Gastrocnemius medialis (tissue), 4 donors: ENCODE measurements around the gene FAR1. TPM values are rescaled to one million over a fixed set of nuclear protein-coding genes. Genes with fewer than 3 reads are reported as not detected.

ENCODE experiments used
- ATAC-seq, 2 donors: fragments of 150-250 bp; one replicate each; pipeline ENCODE4 v1.9.1; 2016
- DNase-seq, 2 donors: peaks; one replicate each; pipeline ENCODE4 v3.0.0-alpha.2; 2019
- H3K27ac ChIP-seq, 4 donors: fragments of 200-600 bp; sonication (generic); 1 replicate in 1 of 4; 2 replicates in 3 of 4; pipeline ENCODE4 v1.5.1; 2016 to 2018; ENCODE audit warnings: mild to moderate bottlenecking in 2 of 4, moderate library complexity in 1 of 4
- H3K27me3 ChIP-seq, 3 donors: fragments of 200-600 bp; sonication (generic) in 2 of 3; 1 replicate in 1 of 3; 2 replicates in 2 of 3; pipeline versions ENCODE4 v1.5.1 to v1.6.0; 2016 to 2019; ENCODE audit warnings: mild to moderate bottlenecking in 1 of 3, moderate library complexity in 1 of 3
- H3K36me3 ChIP-seq, 2 donors: fragments of 200-600 bp; sonication (generic) in 1 of 2; one replicate each; pipeline ENCODE4 v1.5.1; 2017 to 2018
- H3K4me1 ChIP-seq, 2 donors: fragments of 200-600 bp; sonication (generic) in 1 of 2; one replicate each; pipeline ENCODE4 v1.5.1; 2016 to 2017; ENCODE audit warnings: mild to moderate bottlenecking in 2 of 2
- H3K4me3 ChIP-seq, 4 donors: fragments of 200-600 bp; sonication (generic) in 3 of 4; 1 replicate in 1 of 4; 2 replicates in 3 of 4; pipeline ENCODE4 v1.5.1; 2016 to 2019; ENCODE audit warnings: mild to moderate bottlenecking in 2 of 4
- H3K9me3 ChIP-seq, 3 donors: fragments of 200-600 bp; sonication (generic) in 2 of 3; 1 replicate in 1 of 3; 2 replicates in 2 of 3; pipeline ENCODE4 v1.5.1; 2016 to 2019
- POLR2A ChIP-seq, 2 donors: fragments of 450-650 bp; IDR thresholded peaks; one replicate each; pipeline ENCODE4 v1.6.1; 2017; ENCODE audit warnings: antibody characterized with exemption in 2 of 2, mild to moderate bottlenecking in 2 of 2, moderate library complexity in 2 of 2
- in situ Hi-C, 4 donors: fragments of 200-750 bp; cut with MboI; loops; one replicate each; pipeline versions ENCODE4 v1.15.0 to v1.8.0; 2017; ENCODE audit warnings: low sequenced_read_pairs in 4 of 4
- intact Hi-C: fragments of 100-400 bp; cut with DNase I; formaldehyde crosslinking; loops from one replicate; pipeline ENCODE4 v1.15.1; 2023; ENCODE audit warnings: low total_unique reads
- total RNA-seq, 4 donors: library from RNA; depleted of rRNA; stranded (reverse); fragments of >200 nt; gene quantifications; one replicate each; pipeline versions ENCODE4 v1.1.0 to v1.2.3, GENCODE V29; 2016
- TF ChIP-seq, protein P1 (sequence below), 5 experiments: fragments of 450-650 bp in 3 of 5; fragments of 200-600 bp in 2 of 5; sonication (generic) in 2 of 5; IDR thresholded peaks in 4 of 5; conservative IDR thresholded peaks in 1 of 5; 1 replicate in 4 of 5; 2 replicates in 1 of 5; pipeline ENCODE4 v1.5.1; 2016 to 2019; ENCODE audit warnings: antibody characterized with exemption in 5 of 5, mild to moderate bottlenecking in 3 of 5, moderate library complexity in 3 of 5

Gene FAR1
- total RNA-seq, 4 donors from 2014 or later = 18.2 to 24.4 (median 21.3) TPM

DNA sequence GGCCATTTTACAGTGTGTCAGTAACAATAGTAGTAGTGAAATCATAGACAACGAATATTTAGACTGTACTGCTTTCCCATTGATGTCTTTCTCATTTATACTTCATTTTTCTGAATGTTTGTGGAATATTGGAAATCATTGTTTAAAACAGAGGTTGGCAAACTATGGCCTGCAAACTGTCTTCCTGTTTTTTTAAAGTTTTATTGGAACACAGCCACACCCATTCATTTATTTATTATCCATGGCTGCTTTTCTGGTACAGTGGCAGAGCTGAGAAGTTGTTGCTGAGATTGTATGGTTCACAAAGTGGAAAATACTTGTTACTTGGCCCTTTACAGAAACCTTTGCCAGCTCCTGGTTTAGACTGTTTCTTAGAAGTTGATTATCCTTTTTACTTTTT lies 13.7 kb downstream of the FAR1 start:
- in situ Hi-C loops = no loop called here
- no peak for ATAC-seq
- intact Hi-C loops = no loop called here

DNA sequence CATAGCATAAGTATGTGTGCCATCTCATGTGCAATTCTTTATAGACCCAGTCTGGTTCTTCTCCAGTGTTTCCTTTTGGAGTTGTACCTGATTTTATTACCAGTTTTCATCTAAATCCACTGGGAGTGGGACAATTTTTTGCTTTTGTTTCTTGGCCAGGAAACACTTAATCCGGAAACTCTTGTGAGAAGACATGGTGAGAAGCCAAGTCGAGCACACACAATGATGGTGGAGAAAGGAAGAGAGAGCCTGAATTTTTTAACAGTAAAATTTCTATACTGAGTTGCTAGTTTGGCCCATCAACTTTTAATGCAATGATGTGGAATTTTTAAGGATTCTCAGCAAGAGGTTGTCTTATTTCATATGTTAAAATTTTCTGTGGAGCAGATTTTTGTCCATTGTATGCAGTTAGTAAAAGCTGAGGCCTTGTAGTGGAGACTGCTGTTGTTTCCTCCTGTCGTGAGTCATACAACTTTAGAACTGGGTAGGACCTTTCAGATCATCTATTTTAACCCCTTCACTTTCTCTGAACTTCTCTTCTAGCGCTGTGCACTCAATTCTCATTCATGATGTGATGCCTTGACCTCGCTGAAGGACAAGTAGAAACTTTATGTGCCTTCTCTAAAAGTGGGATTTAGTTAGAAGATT lies 17.1 kb downstream of the FAR1 start:
- in situ Hi-C loops (no loop called here), intact Hi-C loops (no loop called here)
- no peak for TF ChIP-seq POLR2A (IDR thresholded peaks at IDR 0.05)
- TF ChIP-seq, protein P1, sequence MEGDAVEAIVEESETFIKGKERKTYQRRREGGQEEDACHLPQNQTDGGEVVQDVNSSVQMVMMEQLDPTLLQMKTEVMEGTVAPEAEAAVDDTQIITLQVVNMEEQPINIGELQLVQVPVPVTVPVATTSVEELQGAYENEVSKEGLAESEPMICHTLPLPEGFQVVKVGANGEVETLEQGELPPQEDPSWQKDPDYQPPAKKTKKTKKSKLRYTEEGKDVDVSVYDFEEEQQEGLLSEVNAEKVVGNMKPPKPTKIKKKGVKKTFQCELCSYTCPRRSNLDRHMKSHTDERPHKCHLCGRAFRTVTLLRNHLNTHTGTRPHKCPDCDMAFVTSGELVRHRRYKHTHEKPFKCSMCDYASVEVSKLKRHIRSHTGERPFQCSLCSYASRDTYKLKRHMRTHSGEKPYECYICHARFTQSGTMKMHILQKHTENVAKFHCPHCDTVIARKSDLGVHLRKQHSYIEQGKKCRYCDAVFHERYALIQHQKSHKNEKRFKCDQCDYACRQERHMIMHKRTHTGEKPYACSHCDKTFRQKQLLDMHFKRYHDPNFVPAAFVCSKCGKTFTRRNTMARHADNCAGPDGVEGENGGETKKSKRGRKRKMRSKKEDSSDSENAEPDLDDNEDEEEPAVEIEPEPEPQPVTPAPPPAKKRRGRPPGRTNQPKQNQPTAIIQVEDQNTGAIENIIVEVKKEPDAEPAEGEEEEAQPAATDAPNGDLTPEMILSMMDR (IDR thresholded peaks at IDR 0.05 in 4 of 5, conservative IDR thresholded peaks at IDR 0.05 in 1 of 5) = no peak
- no peaks in the 10 kb centered on the region for H3K27me3 ChIP-seq
- ATAC-seq (no peak), DNase-seq (no peak)
- H3K36me3 ChIP-seq = no peaks in the 10 kb centered on the region
- H3K27ac ChIP-seq = no peak overlapping the region
- peaks cover 12 to 14% of the 10 kb centered on the region in 2 donors for H3K4me1 ChIP-seq
- no peak overlapping the region for H3K4me3 ChIP-seq
- H3K9me3 ChIP-seq = no peaks in the 10 kb centered on the region

More for the DNA sequence above, 13.7 kb downstream of the FAR1 start:
- Histone ChIP-seq H3K27me3 (no peaks in the 10 kb centered on the region), H3K36me3 (no peaks in the 10 kb centered on the region), H3K4me1 (peaks cover 12 to 14% of the 10 kb centered on the region in 2 donors), H3K4me3 (no peak overlapping the region), H3K27ac (no peak overlapping the region), H3K9me3 (no peaks in the 10 kb centered on the region)
- no peak for DNase-seq
- no peak for TF ChIP-seq POLR2A (IDR thresholded peaks at IDR 0.05)
- TF ChIP-seq, protein P1 (IDR thresholded peaks at IDR 0.05 in 4 of 5, conservative IDR thresholded peaks at IDR 0.05 in 1 of 5) = no peak

DNA sequence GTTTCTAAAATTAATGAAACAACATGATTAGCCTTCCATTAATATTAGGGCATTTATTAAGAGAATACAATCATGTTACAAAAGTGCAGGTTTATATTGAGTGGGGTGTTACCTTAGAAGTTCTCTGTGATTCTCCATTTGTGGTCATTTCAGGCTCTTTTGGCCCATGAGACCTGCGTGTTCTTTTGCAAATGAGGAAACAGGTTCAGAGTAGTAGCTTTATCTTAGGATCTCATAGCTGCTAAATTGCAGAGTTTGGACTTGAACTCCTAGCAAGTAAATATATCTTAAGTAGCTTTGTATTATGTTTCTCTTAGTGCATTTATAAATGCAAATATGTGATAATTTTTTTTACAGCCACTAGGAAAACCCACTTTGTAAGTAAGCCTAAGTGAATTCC lies 18.3 kb downstream of the FAR1 start:
- ATAC-seq = no peak
- DNase-seq = no peak
- TF ChIP-seq, protein P1 (IDR thresholded peaks at IDR 0.05 in 4 of 5, conservative IDR thresholded peaks at IDR 0.05 in 1 of 5) = no peak
- no peak overlapping the region for H3K4me3 ChIP-seq
- no peaks in the 10 kb centered on the region for H3K36me3 ChIP-seq
- peaks cover 12 to 14% of the 10 kb centered on the region in 2 donors for H3K4me1 ChIP-seq
- no peaks in the 10 kb centered on the region for H3K27me3 ChIP-seq
- no peaks in the 10 kb centered on the region for H3K9me3 ChIP-seq
- intact Hi-C loops (no loop called here), in situ Hi-C loops (no loop called here)
- H3K27ac ChIP-seq = no peak overlapping the region

DNA sequence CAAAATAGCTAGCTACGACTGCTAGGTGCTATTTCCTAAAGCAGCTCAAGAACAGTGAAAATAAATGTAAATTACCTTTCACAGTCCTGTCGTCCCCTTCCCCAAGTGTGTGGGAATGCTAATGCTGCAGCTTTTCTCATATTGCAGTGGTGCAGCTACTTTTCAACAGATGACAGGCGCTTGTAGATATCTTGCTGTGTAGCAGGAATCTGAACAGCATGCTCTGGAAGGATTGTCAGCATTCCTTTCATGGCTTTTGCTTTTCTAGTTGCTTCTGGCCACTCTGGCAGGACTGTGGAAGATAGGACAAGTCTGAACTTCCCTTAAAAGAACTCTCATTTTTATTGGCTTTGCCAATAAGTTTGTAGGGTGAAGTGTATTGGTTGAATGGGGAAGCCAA lies 18.8 kb downstream of the FAR1 start:
- ATAC-seq (no peak), DNase-seq (no peak)
- in situ Hi-C loops = no loop called here
- TF ChIP-seq, protein P1 (IDR thresholded peaks at IDR 0.05 in 4 of 5, conservative IDR thresholded peaks at IDR 0.05 in 1 of 5) = no peak
- no peak for TF ChIP-seq POLR2A (IDR thresholded peaks at IDR 0.05)
- no peaks in the 10 kb centered on the region for H3K9me3 ChIP-seq
- no peaks in the 10 kb centered on the region for H3K27me3 ChIP-seq
- no peak overlapping the region for H3K27ac ChIP-seq
- H3K4me3 ChIP-seq = no peak overlapping the region
- H3K36me3 ChIP-seq = no peaks in the 10 kb centered on the region
- intact Hi-C loops = no loop called here
- H3K4me1 ChIP-seq = peaks cover 12% of the 10 kb centered on the region in 2 donors
